Hepatocyte (in vitro differentiated cells): Measurements from ENCODE around the gene TMEM87B. TPM values are rescaled to one million over a fixed set of nuclear protein-coding genes. Genes with fewer than 3 reads are reported as not detected.

Source experiments
- DNase-seq: peaks from one replicate; pipeline ENCODE4 v3.0.0-alpha.2; 2016; ENCODE audit warnings: low spot score
- H2AFZ ChIP-seq: fragments of 200-600 bp; sonication (generic); 2 replicates; pipeline ENCODE4 v1.6.0; 2016; ENCODE audit warnings: antibody characterized with exemption, mild to moderate bottlenecking
- H3K27ac ChIP-seq: fragments of 200-600 bp; sonication (generic); 2 replicates; pipeline ENCODE4 v1.5.1; 2016; ENCODE audit warnings: mild to moderate bottlenecking
- H3K27me3 ChIP-seq: fragments of 200-600 bp; sonication (generic); 2 replicates; pipeline ENCODE4 v1.6.1; 2016
- H3K36me3 ChIP-seq: fragments of 200-600 bp; sonication (generic); replicated peaks from 2 replicates; pipeline ENCODE4 v1.5.1; 2016; ENCODE audit warnings: low read depth; ENCODE audit not compliant: insufficient read depth
- H3K4me1 ChIP-seq: fragments of 200-600 bp; sonication (generic); 2 replicates; pipeline ENCODE4 v1.5.1; 2016; ENCODE audit warnings: mild to moderate bottlenecking, moderate library complexity; ENCODE audit not compliant: insufficient read depth
- H3K4me2 ChIP-seq: fragments of 200-600 bp; sonication (generic); 2 replicates; pipeline ENCODE4 v1.6.0; 2016
- H3K4me3 ChIP-seq: fragments of 200-600 bp; sonication (generic); 2 replicates; pipeline ENCODE4 v1.5.1; 2016; ENCODE audit warnings: mild to moderate bottlenecking
- H3K79me2 ChIP-seq: fragments of 200-600 bp; sonication (generic); 2 replicates; pipeline ENCODE4 v1.6.0; 2017; ENCODE audit warnings: mild to moderate bottlenecking
- H3K9me2 ChIP-seq: fragments of 200-600 bp; sonication (generic); replicated peaks from 2 replicates; pipeline ENCODE4 v1.6.0; 2017; ENCODE audit warnings: mild to moderate bottlenecking; ENCODE audit not compliant: insufficient read depth
- H3K9me3 ChIP-seq: fragments of 200-600 bp; sonication (generic); 2 replicates; pipeline ENCODE4 v1.5.1; 2016; ENCODE audit warnings: low read depth, mild to moderate bottlenecking
- H4K20me1 ChIP-seq: fragments of 200-600 bp; sonication (generic); 2 replicates; pipeline ENCODE4 v1.6.0; 2016; ENCODE audit warnings: mild to moderate bottlenecking; ENCODE audit not compliant: insufficient read depth, poor library complexity, severe bottlenecking
- CTCF ChIP-seq: fragments of 200-600 bp; sonication (generic); IDR thresholded peaks from 2 replicates; pipeline ENCODE4 v1.5.1; 2016; ENCODE audit warnings: antibody characterized with exemption, mild to moderate bottlenecking; ENCODE audit not compliant: poor library complexity
- EZH2 ChIP-seq: fragments of 200-600 bp; sonication (generic); IDR thresholded peaks from 2 replicates; pipeline ENCODE4 v1.6.1; 2016; ENCODE audit warnings: antibody characterized with exemption, mild to moderate bottlenecking, borderline replicate concordance
- EZH2phosphoT487 ChIP-seq: fragments of 200-600 bp; sonication (generic); IDR thresholded peaks from one replicate; pipeline ENCODE4 v1.6.1; 2018; ENCODE audit warnings: antibody characterized with exemption, mild to moderate bottlenecking, low read depth, moderate library complexity; ENCODE audit not compliant: unreplicated experiment, severe bottlenecking
- WGBS: methylation state at CpG from one replicate; pipeline ENCODE4 v1.1.6; 2016; ENCODE audit warnings: low lambda C conversion rate; ENCODE audit errors: missing lambda C conversion rate; 5-methylcytosine and 5-hydroxymethylcytosine counted together
- polyA plus RNA-seq: library from polyadenylated mRNA; unstranded; fragments of >200 nt; fragmentation: Nextera tagmentation; extraction: Ambion mirVana; gene quantifications from 2 replicates; pipeline ENCODE4 v1.2.1, GENCODE V29; 2016
- total RNA-seq: library from RNA; depleted of rRNA; stranded (reverse); fragments of >200 nt; gene quantifications from 2 replicates; pipeline ENCODE4 v1.2.3, GENCODE V29; 2014

The TMEM87B gene
- total and polyA plus RNA-seq, 2 experiments from 2014 or later, result 21.1 to 59.5 TPM

DNA sequence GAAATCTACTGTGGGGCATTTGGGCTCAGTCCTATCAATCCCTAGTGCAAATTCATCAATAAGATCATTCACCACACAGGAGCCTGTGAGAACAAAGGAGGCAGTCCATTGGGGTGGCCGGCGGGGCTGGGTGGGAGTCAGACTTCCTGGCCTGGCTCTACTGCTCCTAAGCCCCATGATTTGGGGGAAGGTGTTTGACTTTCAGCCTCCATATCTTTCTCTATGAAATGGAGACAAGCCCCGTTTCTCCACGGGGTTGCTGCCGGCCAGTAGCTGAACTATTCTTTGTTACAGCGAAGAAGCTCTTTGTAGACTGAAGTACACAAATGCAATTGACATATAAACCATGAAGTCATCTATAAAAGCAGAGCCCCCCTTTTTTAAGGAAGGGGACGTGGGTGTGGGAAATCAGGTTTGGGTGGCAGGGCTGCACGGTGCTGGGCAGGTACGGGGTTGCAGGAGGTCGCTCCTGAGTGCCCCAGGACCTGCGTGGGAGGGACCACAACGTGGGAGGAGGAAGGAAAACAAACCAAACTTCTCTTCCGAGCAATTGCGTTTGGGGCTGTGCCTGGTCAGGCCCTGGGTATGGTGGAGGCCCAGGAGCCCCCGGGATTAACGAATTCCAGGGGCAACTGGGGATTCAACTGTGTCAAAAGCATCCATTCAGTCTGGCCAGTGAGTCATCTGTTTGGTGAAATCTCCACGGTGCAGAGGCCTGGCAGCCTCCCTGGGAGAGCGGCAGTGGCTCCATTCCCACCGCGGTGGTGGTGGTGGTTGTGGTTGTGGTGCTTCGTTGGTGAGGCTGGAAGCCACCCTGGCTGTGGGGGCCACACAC is 101.3 kb downstream of the TMEM87B start:
- no peak overlapping the region for H3K4me2 ChIP-seq
- H3K36me3 ChIP-seq, result no peaks in the 10 kb centered on the region
- H2AFZ ChIP-seq, result no peak overlapping the region
- no peak for DNase-seq
- no peak overlapping the region for H3K4me3 ChIP-seq
- no peaks in the 10 kb centered on the region for H3K27me3 ChIP-seq
- TF ChIP-seq EZH2 (no peak), EZH2phosphoT487 (no peak), CTCF (no peak)
- WGBS, result 78% methylated on average over 21 of the region's 21 CpGs
- no peaks in the 10 kb centered on the region for H3K4me1 ChIP-seq
- H3K79me2 ChIP-seq, result no peaks in the 10 kb centered on the region
- no peaks in the 10 kb centered on the region for H3K9me2 ChIP-seq
- H4K20me1 ChIP-seq, result no peaks in the 10 kb centered on the region
- no peaks in the 10 kb centered on the region for H3K9me3 ChIP-seq
- H3K27ac ChIP-seq, result no peak overlapping the region

DNA sequence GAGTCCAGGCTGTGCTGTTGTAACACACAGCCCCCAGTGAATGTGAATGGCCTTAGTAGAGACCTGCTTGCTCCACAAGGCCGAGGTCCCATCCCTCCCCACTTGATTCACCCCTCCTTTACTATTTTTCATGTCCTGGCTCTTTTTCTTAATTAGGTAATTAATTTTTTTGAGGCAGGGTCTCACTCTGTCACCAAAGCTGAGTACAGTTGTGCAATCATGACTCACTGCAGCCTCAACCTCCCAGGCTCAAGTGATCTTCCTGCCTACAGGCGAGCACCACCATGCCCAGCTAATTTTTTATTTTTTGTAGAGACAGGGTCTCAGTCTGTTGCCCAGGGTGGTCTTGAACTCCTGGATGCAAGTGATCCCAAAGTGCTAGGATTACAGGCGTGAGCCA is 102.4 kb downstream of the TMEM87B start:
- TF ChIP-seq EZH2phosphoT487, result no peak
- TF ChIP-seq EZH2, result no peak
- Histone ChIP-seq H3K27ac (no peak overlapping the region), H3K4me2 (no peak overlapping the region), H4K20me1 (no peaks in the 10 kb centered on the region), H2AFZ (no peak overlapping the region), H3K36me3 (no peaks in the 10 kb centered on the region), H3K79me2 (no peaks in the 10 kb centered on the region), H3K9me3 (no peaks in the 10 kb centered on the region), H3K4me1 (no peaks in the 10 kb centered on the region), H3K9me2 (no peaks in the 10 kb centered on the region), H3K27me3 (no peaks in the 10 kb centered on the region), H3K4me3 (no peak overlapping the region)
- 76% methylated on average over 3 of the region's 3 CpGs for WGBS
- DNase-seq, result no peak

- no peak for DNase-seq
- TF ChIP-seq CTCF (no peak), EZH2 (no peak)
- H3K9me2 ChIP-seq, result no peaks in the 10 kb centered on the region
- H3K27me3 ChIP-seq, result no peaks in the 10 kb centered on the region
- H3K4me1 ChIP-seq, result no peaks in the 10 kb centered on the region
- H3K27ac ChIP-seq, result no peak overlapping the region
- no peaks in the 10 kb centered on the region for H3K36me3 ChIP-seq
- H4K20me1 ChIP-seq, result no peaks in the 10 kb centered on the region
- H3K9me3 ChIP-seq, result no peaks in the 10 kb centered on the region
- H3K4me2 ChIP-seq, result no peak overlapping the region
- no peak overlapping the region for H2AFZ ChIP-seq
- no peaks in the 10 kb centered on the region for H3K79me2 ChIP-seq
- H3K4me3 ChIP-seq, result no peak overlapping the region
- 96% methylated on average over 30 of the region's 31 CpGs for WGBS
These were observed 104.4 kb downstream of the TMEM87B start for GRCh38 chr2:112159454-112159921.
